Right atrium auricular region (tissue), 2 donors: Measurements from ENCODE around the gene NOC4L. TPM values are rescaled to one million over a fixed set of nuclear protein-coding genes. Genes with fewer than 3 reads are reported as not detected.

Experiments used
- DNase-seq: peaks from one replicate; pipeline ENCODE4 v3.0.0-alpha.2; 2019; ENCODE audit warnings: low spot score
- H3K27ac ChIP-seq, 2 donors: fragments of 200-600 bp; sonication (generic); 1 replicate in 1 of 2; 2 replicates in 1 of 2; pipeline ENCODE4 v1.5.1; 2016 to 2019
- H3K27me3 ChIP-seq, 2 donors: fragments of 200-600 bp; sonication (generic); one replicate each; pipeline versions ENCODE4 v1.5.1 to v1.6.0; 2017 to 2019
- H3K36me3 ChIP-seq: fragments of 200-600 bp; sonication (generic); one replicate; pipeline ENCODE4 v1.5.1; 2016
- H3K4me1 ChIP-seq, 2 donors: fragments of 200-600 bp; sonication (generic); one replicate each; pipeline versions ENCODE4 v1.5.1 to v1.6.0; 2017 to 2019
- H3K4me3 ChIP-seq, 2 donors: fragments of 200-600 bp; sonication (generic); 1 replicate in 1 of 2; 2 replicates in 1 of 2; pipeline ENCODE4 v1.5.1; 2017 to 2019; ENCODE audit warnings: mild to moderate bottlenecking in 1 of 2, moderate library complexity in 1 of 2
- H3K9me3 ChIP-seq, 2 donors: fragments of 200-600 bp; sonication (generic); one replicate each; pipeline ENCODE4 v1.5.1; 2019
- CTCF ChIP-seq, 2 donors: fragments of 200-600 bp; sonication (generic); IDR thresholded peaks; one replicate each; pipeline ENCODE4 v1.5.1; 2019; ENCODE audit warnings: antibody characterized with exemption in 2 of 2
- total RNA-seq, 2 donors: library from RNA; depleted of rRNA; stranded (reverse); fragments of >200 nt; gene quantifications; one replicate each; pipeline ENCODE4 v1.1.0, GENCODE V29; 2016

NOC4L gene
- 1 to 10 TPM; 6.9 to 9.9 TPM for total RNA-seq

- Histone ChIP-seq H3K4me3 (peak within 1 kb of the TSS; percentile 87 to 99), H3K27ac (peak within 1 kb of the TSS; percentile 78 to 87), H3K36me3 (peaks cover 32% of the 10 kb centered on the region), H3K9me3 (no peaks in the 10 kb centered on the region), H3K27me3 (no peaks in the 10 kb centered on the region), H3K4me1 (peaks cover 0 to 24% of the 10 kb centered on the region in 2 donors)
- DNase-seq: peak; percentile 93
- TF ChIP-seq CTCF (IDR thresholded peaks at IDR 0.05): peak in 1 of 2 donors; percentile 19
Measured at GRCh38 chr12:132144115-132144809, at the start of gene NOC4L, which contains the start of gene DDX51. TSS of gene NOC4L (plus strand) at chr12:132144457. CDS start at chr12:132144489, 32 bp downstream. TSS of gene DDX51 (minus strand) at chr12:132144319. CDS start at chr12:132144296, 23 bp downstream.

- Histone ChIP-seq H3K27me3 (no peaks in the 10 kb centered on the region), H3K4me3 (no peak overlapping the region), H3K36me3 (peaks cover 22% of the 10 kb centered on the region), H3K27ac (no peak overlapping the region), H3K4me1 (no peaks in the 10 kb centered on the region), H3K9me3 (no peaks in the 10 kb centered on the region)
- DNase-seq: no peak
- no peak for TF ChIP-seq CTCF (IDR thresholded peaks at IDR 0.05)
Measured at GRCh38 chr12:132095520-132096409, 48.5 kb upstream of the NOC4L start.

- H3K9me3 ChIP-seq: no peaks in the 10 kb centered on the region
- no peak for DNase-seq
- H3K36me3 ChIP-seq: peaks cover 8% of the 10 kb centered on the region
- no peaks in the 10 kb centered on the region for H3K4me1 ChIP-seq
- H3K27me3 ChIP-seq: no peaks in the 10 kb centered on the region
- no peak overlapping the region for H3K27ac ChIP-seq
- H3K4me3 ChIP-seq: no peak overlapping the region
- no peak for TF ChIP-seq CTCF (IDR thresholded peaks at IDR 0.05)
Measured at GRCh38 chr12:132099739-132100138, 44.5 kb upstream of the NOC4L start.

- Histone ChIP-seq H3K36me3 (peaks cover 14% of the 10 kb centered on the region), H3K27ac (no peak overlapping the region), H3K4me3 (no peak overlapping the region)
Measured at GRCh38 chr12:132100306-132101065, 43.8 kb upstream of the NOC4L start.

More at GRCh38 chr12:132100306-132101065, 43.8 kb upstream of the NOC4L start:
- DNase-seq: no peak
- H3K27me3 ChIP-seq: no peaks in the 10 kb centered on the region
- H3K4me1 ChIP-seq: no peaks in the 10 kb centered on the region
- H3K9me3 ChIP-seq: no peaks in the 10 kb centered on the region
- TF ChIP-seq CTCF (IDR thresholded peaks at IDR 0.05): no peak
